ENCODE measurements around the gene TNNI3.
"Not testable (repeated sequence)": the region's sequence is repeated elsewhere in the genome, so short reads cannot be mapped to it uniquely, and the experiment has no call there.

The TNNI3 gene

DNA sequence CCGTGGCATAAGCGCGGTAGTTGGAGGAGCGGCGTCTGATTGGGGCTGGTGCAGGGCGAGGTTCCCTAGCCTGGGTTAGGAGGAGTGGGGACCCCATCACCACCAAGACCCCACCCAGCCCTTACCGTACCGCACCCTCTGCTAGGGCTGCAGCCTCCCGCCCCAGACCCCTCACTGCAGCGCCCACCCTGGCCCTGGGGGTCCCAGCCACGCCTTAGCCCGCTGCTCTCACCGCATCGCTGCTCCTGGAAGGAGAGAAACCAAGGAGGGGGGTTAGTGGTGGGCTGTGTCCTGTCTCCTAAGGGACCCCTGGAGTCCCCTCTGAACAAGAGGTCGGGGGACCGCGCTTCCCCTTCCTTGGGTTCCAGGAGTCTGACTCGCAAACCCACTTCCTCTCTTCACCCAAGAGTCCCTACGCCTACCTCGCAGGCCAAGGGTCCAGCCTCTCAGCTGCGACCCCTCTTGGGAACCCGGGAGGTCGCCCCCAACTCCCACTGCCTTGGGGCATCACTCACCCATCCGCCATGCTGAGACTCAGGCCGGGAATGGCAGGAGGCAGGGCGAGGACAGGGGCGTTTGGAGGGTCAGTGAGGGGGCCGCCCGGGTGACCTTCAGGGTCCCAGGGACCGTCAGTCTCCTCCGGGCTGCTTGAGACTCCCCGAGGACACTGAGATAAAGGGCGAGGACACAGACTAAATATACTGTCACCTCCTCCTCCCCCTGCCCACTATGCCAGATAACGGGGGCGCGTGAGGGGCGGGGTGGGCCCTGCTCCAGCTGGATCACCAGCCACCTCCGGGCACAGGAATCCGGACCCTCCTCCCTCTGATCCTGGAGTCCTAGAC, at the start of gene TNNI3:
Gene TNNI3 (minus strand): TSS at position 669 of the 845 bp plus-strand sequence. CDS start 143 bp downstream, at position 526.
- Histone ChIP-seq H3K27me3 (ENCODE audit: low read depth, low read length) (peaks cover 7% of the 10 kb centered on the region; the same call in 1 of the 2 replicates), H3K4me1 (ENCODE audit: low read length) (0 out of 2 replicates have a peak, but pooled peaks cover under 1% of the 10 kb centered on the region), H2AFZ (ENCODE audit: low read depth, low read length) (no peak within 1 kb of the TSS), H3K36me3 (replicated peaks; ENCODE audit: low read depth, low read length) (no peaks in the 10 kb centered on the region), H3K4me2 (ENCODE audit: low read length) (no peak within 1 kb of the TSS), H3K27ac (ENCODE audit: low read length) (no peak within 1 kb of the TSS), H3K9ac (ENCODE audit: low read length) (no peak within 1 kb of the TSS), H3K4me3 (ENCODE audit: low read length) (no peak within 1 kb of the TSS), H4K20me1 (ENCODE audit: insufficient read depth, low read length) (no peaks in the 10 kb centered on the region), H3K79me2 (ENCODE audit: low read length) (no peaks in the 10 kb centered on the region), H3K9me3 (ENCODE audit: insufficient read depth, low read length) (no peaks in the 10 kb centered on the region)
- no peak for TF ChIP-seq EZH2phosphoT487 (IDR thresholded peaks at IDR 0.05; ENCODE audit: low read depth)
- TF ChIP-seq, protein P1, sequence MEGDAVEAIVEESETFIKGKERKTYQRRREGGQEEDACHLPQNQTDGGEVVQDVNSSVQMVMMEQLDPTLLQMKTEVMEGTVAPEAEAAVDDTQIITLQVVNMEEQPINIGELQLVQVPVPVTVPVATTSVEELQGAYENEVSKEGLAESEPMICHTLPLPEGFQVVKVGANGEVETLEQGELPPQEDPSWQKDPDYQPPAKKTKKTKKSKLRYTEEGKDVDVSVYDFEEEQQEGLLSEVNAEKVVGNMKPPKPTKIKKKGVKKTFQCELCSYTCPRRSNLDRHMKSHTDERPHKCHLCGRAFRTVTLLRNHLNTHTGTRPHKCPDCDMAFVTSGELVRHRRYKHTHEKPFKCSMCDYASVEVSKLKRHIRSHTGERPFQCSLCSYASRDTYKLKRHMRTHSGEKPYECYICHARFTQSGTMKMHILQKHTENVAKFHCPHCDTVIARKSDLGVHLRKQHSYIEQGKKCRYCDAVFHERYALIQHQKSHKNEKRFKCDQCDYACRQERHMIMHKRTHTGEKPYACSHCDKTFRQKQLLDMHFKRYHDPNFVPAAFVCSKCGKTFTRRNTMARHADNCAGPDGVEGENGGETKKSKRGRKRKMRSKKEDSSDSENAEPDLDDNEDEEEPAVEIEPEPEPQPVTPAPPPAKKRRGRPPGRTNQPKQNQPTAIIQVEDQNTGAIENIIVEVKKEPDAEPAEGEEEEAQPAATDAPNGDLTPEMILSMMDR (IDR thresholded peaks at IDR 0.05; ENCODE audit: low read depth, low read length), result no peak

DNA sequence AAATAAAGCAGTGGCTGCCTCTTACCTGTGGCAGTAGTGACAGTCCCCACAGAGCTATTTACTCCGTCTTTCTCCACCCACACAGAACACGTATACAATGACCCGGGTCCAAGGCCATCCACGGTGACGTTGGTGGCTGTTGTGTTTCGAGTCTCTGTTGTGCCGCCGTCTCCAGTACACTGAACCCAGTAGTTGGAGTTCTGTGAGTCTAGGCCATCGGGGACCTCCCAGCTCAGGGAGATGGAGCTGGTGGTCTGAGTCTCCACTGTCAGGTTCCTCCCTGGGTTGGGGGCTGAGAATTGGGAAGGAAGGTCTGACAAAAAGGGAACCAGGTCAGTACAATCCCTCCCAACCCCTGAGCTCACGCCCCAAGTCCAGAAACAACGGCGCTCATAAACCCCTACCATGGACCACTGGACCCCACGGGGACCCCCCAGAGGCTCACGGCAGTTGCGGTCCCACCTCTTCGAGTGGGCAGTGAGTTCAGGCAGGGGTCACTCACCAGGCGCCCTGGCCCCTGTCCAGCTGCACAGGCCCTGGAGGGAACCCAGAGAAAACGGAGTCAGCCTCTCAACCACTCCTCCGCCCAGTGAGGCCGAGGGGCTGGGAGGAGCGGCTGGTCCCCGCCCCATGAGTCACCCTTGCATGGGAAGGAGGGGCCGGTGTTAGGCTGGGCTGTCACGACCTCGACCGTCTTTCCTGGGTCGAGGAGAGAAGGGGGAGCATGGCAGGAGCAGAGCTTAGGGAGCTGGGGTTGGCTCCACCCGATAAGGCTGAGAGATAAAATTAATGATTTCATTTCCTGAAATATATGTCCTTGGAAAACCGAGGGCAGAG, 49.4 kb upstream of the TNNI3 start:
- no peak overlapping the region; the same call in 1 of the 2 replicates for H3K4me2 ChIP-seq (ENCODE audit: low read length)
- TF ChIP-seq EZH2phosphoT487 (IDR thresholded peaks at IDR 0.05; ENCODE audit: low read depth), result no peak
- TF ChIP-seq, protein P1 (IDR thresholded peaks at IDR 0.05; ENCODE audit: low read depth, low read length), result no peak
- no peak overlapping the region for H3K27ac ChIP-seq (ENCODE audit: low read length)
- H3K27me3 ChIP-seq (ENCODE audit: low read depth, low read length), result peaks cover 14% of the 10 kb centered on the region
- no peaks in the 10 kb centered on the region for H3K79me2 ChIP-seq (ENCODE audit: low read length)
- H3K4me3 ChIP-seq (ENCODE audit: low read length), result no peak overlapping the region
- H4K20me1 ChIP-seq (ENCODE audit: insufficient read depth, low read length), result no peaks in the 10 kb centered on the region
- no peaks in the 10 kb centered on the region for H3K36me3 ChIP-seq (replicated peaks; ENCODE audit: low read depth, low read length)
- no peaks in the 10 kb centered on the region for H3K9me3 ChIP-seq (ENCODE audit: insufficient read depth, low read length)
- no peak overlapping the region for H3K9ac ChIP-seq (ENCODE audit: low read length)
- no peaks in the 10 kb centered on the region for H3K4me1 ChIP-seq (ENCODE audit: low read length)
- H2AFZ ChIP-seq (ENCODE audit: low read depth, low read length), result no peak overlapping the region

DNA sequence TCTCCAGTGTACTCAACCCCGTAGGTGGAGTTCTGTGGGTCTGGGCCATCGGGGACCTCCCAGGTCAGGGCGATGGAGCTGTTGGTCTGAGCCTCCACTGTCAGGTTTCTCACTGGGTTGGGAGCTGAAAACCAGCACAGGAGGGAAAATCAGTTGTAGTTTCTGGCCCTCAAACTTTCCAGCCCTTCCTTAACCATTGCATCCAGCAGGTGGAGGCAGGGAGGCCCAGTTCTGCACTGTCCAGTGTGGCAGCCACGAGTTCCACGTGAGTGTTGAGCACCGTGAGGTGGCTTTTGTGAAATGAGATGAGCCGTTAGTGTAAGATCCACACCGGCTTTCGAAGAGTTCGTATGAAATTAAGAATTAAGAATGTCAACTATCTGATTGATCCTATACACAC, 44.7 kb upstream of the TNNI3 start:
- not testable (repeated sequence) for H2AFZ ChIP-seq (ENCODE audit: low read depth, low read length); H3K9ac ChIP-seq (ENCODE audit: low read length); H3K9me3 ChIP-seq (ENCODE audit: insufficient read depth, low read length); H3K4me3 ChIP-seq (ENCODE audit: low read length); H3K36me3 ChIP-seq (replicated peaks; ENCODE audit: low read depth, low read length); H3K4me1 ChIP-seq (ENCODE audit: low read length); H4K20me1 ChIP-seq (ENCODE audit: insufficient read depth, low read length); H3K4me2 ChIP-seq (ENCODE audit: low read length); H3K79me2 ChIP-seq (ENCODE audit: low read length); H3K27ac ChIP-seq (ENCODE audit: low read length)
- peaks cover 18% of the 10 kb centered on the region for H3K27me3 ChIP-seq (ENCODE audit: low read depth, low read length)
- TF ChIP-seq, protein P1 (IDR thresholded peaks at IDR 0.05; ENCODE audit: low read depth, low read length), result peak; percentile 15; the same call in 1 of the 2 replicates

DNA sequence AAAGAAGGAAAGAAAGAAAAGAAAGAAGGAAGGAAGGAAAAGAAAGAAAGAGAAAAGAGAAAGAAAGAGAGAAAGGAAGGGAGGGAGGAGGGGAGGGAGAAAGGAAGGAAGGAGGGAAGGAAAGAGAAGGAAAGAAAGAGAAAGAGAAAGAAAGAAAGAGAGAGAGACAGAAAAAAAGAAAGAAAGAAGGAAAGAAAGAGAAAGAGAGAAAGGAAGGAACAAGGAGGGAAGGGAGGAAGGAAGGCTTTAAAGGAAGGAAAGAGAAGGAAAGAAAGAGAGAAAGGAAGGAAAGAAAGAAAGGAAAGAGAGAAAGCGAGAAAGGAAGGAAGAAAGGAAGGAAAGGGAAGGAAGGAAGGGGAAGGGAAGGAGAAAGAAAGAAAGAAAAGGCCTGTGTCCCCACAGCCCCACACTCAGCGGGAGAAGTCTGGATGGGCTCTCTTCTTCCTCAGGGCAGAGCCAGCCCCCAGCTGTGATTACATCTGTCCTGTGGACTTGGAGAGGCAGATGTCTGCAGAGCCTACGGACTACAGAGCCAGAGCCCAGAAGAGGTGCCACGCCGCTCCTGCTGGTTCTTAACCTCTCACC, 42.2 kb upstream of the TNNI3 start:
- H4K20me1 ChIP-seq (ENCODE audit: insufficient read depth, low read length), result no peaks in the 10 kb centered on the region
- no peak overlapping the region for H3K9ac ChIP-seq (ENCODE audit: low read length)
- H3K9me3 ChIP-seq (ENCODE audit: insufficient read depth, low read length), result no peaks in the 10 kb centered on the region
- no peaks in the 10 kb centered on the region for H3K4me1 ChIP-seq (ENCODE audit: low read length)
- TF ChIP-seq, protein P1 (IDR thresholded peaks at IDR 0.05; ENCODE audit: low read depth, low read length), result no peak
- no peak for TF ChIP-seq EZH2phosphoT487 (IDR thresholded peaks at IDR 0.05; ENCODE audit: low read depth)
- no peak overlapping the region for H2AFZ ChIP-seq (ENCODE audit: low read depth, low read length)
- H3K4me3 ChIP-seq (ENCODE audit: low read length), result no peak overlapping the region
- H3K27me3 ChIP-seq (ENCODE audit: low read depth, low read length), result peaks cover 17% of the 10 kb centered on the region
- H3K79me2 ChIP-seq (ENCODE audit: low read length), result no peaks in the 10 kb centered on the region
- H3K4me2 ChIP-seq (ENCODE audit: low read length), result no peak overlapping the region
- no peak overlapping the region for H3K27ac ChIP-seq (ENCODE audit: low read length)
- H3K36me3 ChIP-seq (replicated peaks; ENCODE audit: low read depth, low read length), result no peaks in the 10 kb centered on the region

Data from OCI-LY3 (cell line).